IPS DF 6.9 (cell line): ENCODE data around the gene SUN1.
"Not testable (repeated sequence)": the region's sequence is repeated elsewhere in the genome, so short reads cannot be mapped to it uniquely, and the experiment has no call there.

Experiments used
- DNase-seq: peaks from one replicate; pipeline ENCODE4 v3.0.0-alpha.2; 2013; ENCODE audit warnings: low read depth, low spot score
- H3K27ac ChIP-seq: one replicate; pipeline ENCODE4 v1.5.1; 2013; ENCODE audit warnings: low read length, control low read depth
- H3K27me3 ChIP-seq: 2 replicates; pipeline ENCODE4 v1.6.1; 2013; ENCODE audit warnings: mild to moderate bottlenecking, low read length; ENCODE audit not compliant: control insufficient read depth, insufficient read depth
- H3K36me3 ChIP-seq: 2 replicates; pipeline ENCODE4 v1.6.1; 2013; ENCODE audit warnings: low read length; ENCODE audit not compliant: control insufficient read depth, insufficient read depth
- H3K4me1 ChIP-seq: 2 replicates; pipeline ENCODE4 v1.6.1; 2013; ENCODE audit warnings: low read length; ENCODE audit not compliant: control insufficient read depth, insufficient read depth
- H3K4me3 ChIP-seq: 2 replicates; pipeline ENCODE4 v1.5.1; 2013; ENCODE audit warnings: mild to moderate bottlenecking, low read length
- H3K9me3 ChIP-seq: 2 replicates; pipeline ENCODE4 v1.6.1; 2013; ENCODE audit warnings: low read length, inconsistent platforms; ENCODE audit not compliant: control insufficient read depth, insufficient read depth
- WGBS: extraction: QIAGEN DNeasy Blood & Tissue Kit; methylation state at CpG from one replicate; pipeline ENCODE4 v1.1.7; 2013; ENCODE audit warnings: mixed read lengths, missing lambda C conversion rate; ENCODE audit not compliant: insufficient read length, insufficient coverage; 5-methylcytosine and 5-hydroxymethylcytosine counted together

SUN1 gene

GRCh38 chr7:845731-846130 is 13.5 kb downstream of the SUN1 start:
- no peaks in the 10 kb centered on the region for H3K4me1 ChIP-seq
- no peak overlapping the region for H3K4me3 ChIP-seq
- H3K27me3 ChIP-seq = no peaks in the 10 kb centered on the region
- no peak for DNase-seq
- H3K27ac ChIP-seq = no peak overlapping the region
- WGBS = no CpG with 5 or more reads among the region's 11 CpGs
- no peaks in the 10 kb centered on the region for H3K9me3 ChIP-seq
- H3K36me3 ChIP-seq = peaks cover 34% of the 10 kb centered on the region

- H3K36me3 ChIP-seq = peaks cover 38% of the 10 kb centered on the region
- no CpG with 5 or more reads among the region's 37 CpGs for WGBS
- H3K27me3 ChIP-seq, H3K4me1 ChIP-seq, H3K27ac ChIP-seq, DNase-seq, H3K9me3 ChIP-seq, H3K4me3 ChIP-seq: not testable (repeated sequence)
These were observed 14.8 kb downstream of the SUN1 start for GRCh38 chr7:846958-847650.

DNA sequence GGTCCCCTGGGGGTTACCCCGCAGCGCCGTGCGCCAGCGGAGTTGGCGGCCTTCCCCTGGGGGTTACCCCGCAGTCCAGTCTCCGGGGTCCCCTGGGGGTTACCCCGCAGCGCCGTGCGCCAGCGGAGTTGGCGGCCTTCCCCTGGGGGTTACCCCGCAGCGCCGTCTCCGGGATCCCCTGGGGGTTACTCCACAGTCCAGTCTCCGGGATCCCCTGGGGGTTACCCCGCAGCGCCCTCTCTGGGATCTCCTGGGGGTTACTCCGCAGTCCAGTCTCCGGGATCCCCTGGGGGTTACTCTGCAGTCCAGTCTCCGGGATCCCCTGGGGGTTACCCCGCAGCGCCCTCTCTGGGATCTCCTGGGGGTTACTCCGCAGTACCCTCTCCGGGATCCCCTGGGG is 15.5 kb downstream of the SUN1 start:
- H3K9me3 ChIP-seq, H3K27me3 ChIP-seq, H3K4me1 ChIP-seq, H3K27ac ChIP-seq, DNase-seq, H3K4me3 ChIP-seq: not testable (repeated sequence)
- no CpG with 5 or more reads among the region's 28 CpGs for WGBS
- peaks cover 34% of the 10 kb centered on the region for H3K36me3 ChIP-seq

DNA sequence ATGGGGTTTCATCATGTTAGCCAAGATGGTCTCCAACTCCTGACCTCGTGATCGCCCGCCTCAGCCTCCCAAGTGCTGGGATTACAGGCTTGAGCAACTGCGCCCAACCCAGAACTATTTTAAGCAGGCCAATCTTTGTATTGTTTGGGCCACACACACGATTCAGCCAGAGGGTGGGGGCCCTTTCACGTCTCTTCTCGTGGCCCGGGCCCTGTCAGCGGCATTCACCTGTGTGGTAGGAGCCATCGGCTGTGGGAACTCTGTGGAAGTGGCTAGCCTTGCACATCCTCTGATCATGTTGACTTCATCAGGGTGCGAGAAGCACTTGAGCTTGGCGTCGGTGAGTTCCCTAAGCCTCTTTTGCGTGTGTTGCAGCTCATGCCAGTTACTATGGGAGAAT is 16.9 kb downstream of the SUN1 start:
- Histone ChIP-seq H3K27me3 (no peaks in the 10 kb centered on the region), H3K36me3 (peaks cover 38% of the 10 kb centered on the region), H3K4me3 (no peak overlapping the region), H3K4me1 (no peaks in the 10 kb centered on the region), H3K9me3 (no peaks in the 10 kb centered on the region), H3K27ac (no peak overlapping the region)
- no CpG with 5 or more reads among the region's 14 CpGs for WGBS
- DNase-seq = no peak

DNA sequence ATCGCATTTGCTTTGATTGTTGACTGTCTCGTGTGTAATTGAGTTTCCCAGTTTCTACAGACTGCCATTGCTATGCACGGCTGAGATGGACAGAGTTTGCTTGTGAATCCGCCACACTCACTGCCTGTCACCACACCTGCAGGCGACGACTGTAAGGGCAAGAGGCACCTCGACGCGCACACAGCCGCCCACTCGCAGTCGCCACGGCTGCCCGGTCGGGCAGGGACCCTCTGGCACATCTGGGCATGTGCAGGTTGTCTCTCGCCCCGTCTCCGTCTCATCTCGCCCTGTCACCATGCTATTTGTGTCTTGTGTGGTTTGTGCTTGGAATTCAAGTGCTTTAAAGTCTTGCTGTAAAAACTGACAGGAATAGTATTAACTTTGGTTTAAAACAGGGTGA is 17.5 kb downstream of the SUN1 start:
- H3K4me3 ChIP-seq = no peak overlapping the region
- DNase-seq = no peak
- peaks cover 35% of the 10 kb centered on the region for H3K36me3 ChIP-seq
- H3K9me3 ChIP-seq = no peaks in the 10 kb centered on the region
- no CpG with 5 or more reads among the region's 19 CpGs for WGBS
- H3K4me1 ChIP-seq = no peaks in the 10 kb centered on the region
- H3K27ac ChIP-seq = no peak overlapping the region
- no peaks in the 10 kb centered on the region for H3K27me3 ChIP-seq

DNA sequence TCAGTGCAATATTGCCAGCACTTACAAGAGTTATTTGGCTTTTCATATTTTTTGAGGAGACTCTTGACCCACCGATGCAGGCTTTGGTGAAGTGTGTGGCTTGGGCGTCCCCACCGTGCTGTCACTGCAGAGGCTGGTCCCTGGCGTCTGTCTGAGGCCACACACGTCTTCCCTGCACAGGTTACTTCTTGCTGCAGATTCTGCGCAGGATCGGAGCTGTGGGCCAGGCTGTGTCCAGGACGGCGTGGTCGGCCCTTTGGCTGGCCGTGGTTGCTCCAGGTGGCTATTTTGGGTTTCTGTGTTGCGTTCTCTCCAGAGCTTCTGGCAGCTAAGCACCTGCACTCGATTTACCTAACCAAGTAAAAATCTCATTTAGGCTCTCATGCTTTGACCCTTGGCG is 18.9 kb downstream of the SUN1 start:
- H3K36me3 ChIP-seq = peaks cover 39% of the 10 kb centered on the region
- no peak overlapping the region for H3K27ac ChIP-seq
- H3K27me3 ChIP-seq = no peaks in the 10 kb centered on the region
- no peak overlapping the region for H3K4me3 ChIP-seq
- H3K9me3 ChIP-seq = no peaks in the 10 kb centered on the region
- no CpG with 5 or more reads among the region's 14 CpGs for WGBS
- no peaks in the 10 kb centered on the region for H3K4me1 ChIP-seq
- DNase-seq = no peak

DNA sequence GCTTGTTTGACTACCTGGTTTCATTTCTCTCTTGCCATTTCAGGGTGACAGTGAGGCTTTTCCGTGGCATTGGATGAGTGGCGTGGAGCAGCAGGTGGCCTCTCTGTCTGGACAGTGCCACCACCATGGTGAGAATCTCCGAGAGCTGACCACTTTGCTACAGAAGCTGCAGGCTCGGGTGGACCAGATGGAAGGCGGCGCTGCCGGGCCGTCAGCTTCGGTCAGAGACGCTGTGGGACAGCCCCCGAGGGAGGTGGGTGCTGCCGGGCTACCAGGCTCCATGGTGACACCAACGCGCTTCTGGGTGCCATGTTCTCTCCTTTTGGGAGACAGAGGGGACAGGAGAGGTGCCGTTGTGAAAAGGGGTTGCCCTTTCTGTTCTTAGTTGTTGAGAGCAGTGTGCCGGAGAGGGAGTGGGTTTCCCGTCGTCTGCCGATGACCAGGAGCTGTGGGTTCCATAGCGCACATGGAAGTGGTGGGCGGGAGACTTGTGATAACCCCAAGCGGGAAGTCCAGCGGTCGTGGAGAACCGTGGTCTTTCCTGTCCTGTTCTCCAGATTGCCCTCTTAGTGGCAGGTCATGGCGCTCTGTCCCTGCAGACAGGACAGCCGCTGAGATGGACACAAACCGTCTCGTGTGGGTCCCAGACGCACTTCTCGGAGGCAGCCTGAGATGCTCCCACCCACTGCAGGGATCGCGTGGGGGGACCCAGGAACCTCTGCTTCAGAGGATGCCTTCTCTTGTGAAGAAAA is 21.3 kb downstream of the SUN1 start:
- Histone ChIP-seq H3K4me1 (no peaks in the 10 kb centered on the region), H3K36me3 (peaks cover 49% of the 10 kb centered on the region), H3K27ac (no peak overlapping the region), H3K9me3 (no peaks in the 10 kb centered on the region), H3K4me3 (no peak overlapping the region), H3K27me3 (no peaks in the 10 kb centered on the region)
- no peak for DNase-seq
- WGBS = no CpG with 5 or more reads among the region's 33 CpGs

- peaks cover 49% of the 10 kb centered on the region for H3K36me3 ChIP-seq
- DNase-seq = no peak
- no CpG with 5 or more reads among the region's 32 CpGs for WGBS
These were observed 22.0 kb downstream of the SUN1 start for GRCh38 chr7:854118-854775.

DNA sequence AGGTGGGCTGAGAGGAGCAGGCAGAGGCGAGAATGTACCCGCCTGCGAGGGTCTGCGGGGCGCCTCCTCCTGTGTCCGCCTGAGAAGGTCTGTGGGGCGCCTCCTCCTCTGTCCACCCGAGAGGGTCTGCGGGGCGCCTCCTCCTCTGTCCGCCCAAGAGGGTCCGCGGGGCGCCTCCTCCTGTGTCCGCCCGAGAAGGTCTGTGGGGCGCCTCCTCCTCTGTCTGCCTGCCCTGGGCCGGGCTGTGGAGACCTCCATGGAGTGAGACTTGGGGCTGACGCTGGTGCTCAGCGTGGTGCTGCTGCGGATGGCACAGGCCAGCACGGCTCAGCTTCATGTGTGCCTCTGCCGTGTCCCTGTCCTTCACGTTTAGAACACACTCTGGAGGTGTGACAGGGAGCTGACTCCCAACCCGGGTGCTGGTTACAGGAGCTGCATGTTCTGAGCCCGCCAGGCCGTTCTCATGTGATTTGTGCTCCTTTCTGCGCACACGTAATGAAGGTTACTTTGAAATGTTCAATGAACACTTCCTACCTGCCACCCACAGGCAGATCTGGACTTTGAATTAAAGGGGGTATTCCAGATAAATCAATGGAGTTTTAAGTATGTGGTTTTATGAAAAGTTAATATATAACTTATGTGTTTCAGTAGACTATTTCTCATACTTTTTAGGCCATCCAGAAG is 23.6 kb downstream of the SUN1 start:
- Histone ChIP-seq H3K4me3 (no peak overlapping the region), H3K36me3 (peaks cover 48% of the 10 kb centered on the region)

More at GRCh38 chr7:854118-854775, 22.0 kb downstream of the SUN1 start:
- no peaks in the 10 kb centered on the region for H3K27me3 ChIP-seq
- no peaks in the 10 kb centered on the region for H3K9me3 ChIP-seq
- H3K27ac ChIP-seq = no peak overlapping the region
- no peaks in the 10 kb centered on the region for H3K4me1 ChIP-seq
- no peak overlapping the region for H3K4me3 ChIP-seq

GRCh38 chr7:856444-857095 is 24.3 kb downstream of the SUN1 start:
- no peak for DNase-seq
- WGBS = no CpG with 5 or more reads among the region's 30 CpGs
- Histone ChIP-seq H3K36me3 (peaks cover 51% of the 10 kb centered on the region), H3K9me3 (no peaks in the 10 kb centered on the region), H3K27me3 (no peaks in the 10 kb centered on the region), H3K4me1 (no peaks in the 10 kb centered on the region), H3K4me3 (no peak overlapping the region), H3K27ac (no peak overlapping the region)

More for the DNA sequence above, 23.6 kb downstream of the SUN1 start:
- Histone ChIP-seq H3K27me3 (no peaks in the 10 kb centered on the region), H3K9me3 (no peaks in the 10 kb centered on the region), H3K27ac (no peak overlapping the region), H3K4me1 (no peaks in the 10 kb centered on the region)
- DNase-seq = no peak
- WGBS = no CpG with 5 or more reads among the region's 29 CpGs
